Measurements from ENCODE around the gene SLC39A9. TPM values are rescaled to one million over a fixed set of nuclear protein-coding genes. Genes with fewer than 3 reads are reported as not detected.

SLC39A9 gene
- total RNA-seq, 1 experiment from 2014 or later = 39.8 TPM

GRCh38 chr14:69490219-69490918 lies 91.9 kb downstream of the SLC39A9 start:
- Histone ChIP-seq H3K79me2 (ENCODE audit: insufficient read depth, low read length) (no peaks in the 10 kb centered on the region), H4K5ac (ENCODE audit: insufficient read length, low read depth, low read length) (no peak overlapping the region), H3T11ph (ENCODE audit: low read length) (no peak overlapping the region), H3K9me3 (ENCODE audit: control insufficient read depth, low read depth, low read length) (no peaks in the 10 kb centered on the region), H3K14ac (ENCODE audit: insufficient read depth, low read length) (no peak overlapping the region), H2BK5ac (ENCODE audit: insufficient read length, low read length) (no peak overlapping the region), H2BK20ac (ENCODE audit: low read depth, low read length, poor library complexity, severe bottlenecking) (no peak overlapping the region), H3K4ac (ENCODE audit: low read depth, low read length) (no peak overlapping the region), H3K23me2 (ENCODE audit: insufficient read length, low read depth, low read length, poor library complexity, severe bottlenecking) (no peaks in the 10 kb centered on the region), H3K18ac (ENCODE audit: insufficient read length, low read depth, low read length) (no peak overlapping the region), H2BK12ac (ENCODE audit: insufficient read length, low read depth, low read length) (no peak overlapping the region), H3K56ac (ENCODE audit: insufficient read length, low read depth, low read length) (no peak overlapping the region), H3K79me1 (ENCODE audit: insufficient read depth, low read depth, low read length, poor library complexity, severe bottlenecking) (no peaks in the 10 kb centered on the region), H4K8ac (replicated peaks; ENCODE audit: insufficient read length, low read depth, low read length) (no peak overlapping the region), H2BK15ac (ENCODE audit: low read depth, low read length) (no peak overlapping the region), H3K27ac (ENCODE audit: insufficient read length, low read depth, low read length) (no peak overlapping the region), H3K4me1 (ENCODE audit: insufficient read depth, low read length) (no peaks in the 10 kb centered on the region), H4K20me1 (ENCODE audit: control insufficient read depth, insufficient read depth, insufficient read length) (no peaks in the 10 kb centered on the region), H3K27me3 (ENCODE audit: insufficient read depth, low read length) (peaks cover 7% of the 10 kb centered on the region; the same call in 1 of the 2 replicates), H2AFZ (ENCODE audit: low read length) (no peak overlapping the region), H3K4me2 (ENCODE audit: insufficient read depth, insufficient read length, low read length) (no peak overlapping the region), H2AK5ac (ENCODE audit: insufficient read length, low read length) (no peak overlapping the region), H4K91ac (ENCODE audit: insufficient read length, low read depth, low read length) (no peak overlapping the region), H2BK120ac (ENCODE audit: low read depth, low read length, poor library complexity, severe bottlenecking) (no peak overlapping the region), H3K9ac (ENCODE audit: extremely low read depth, insufficient read length, low read length) (no peak overlapping the region), H3K23ac (ENCODE audit: insufficient read length, low read depth, low read length) (no peak overlapping the region)
- peaks cover 50% of the 10 kb centered on the region for H3K27me3 Mint-ChIP-seq (ENCODE audit: low read depth)
- H3K36me3 Mint-ChIP-seq (ENCODE audit: insufficient read depth in 1 of 3, low read depth in 3 of 3) = no peaks in the 10 kb centered on the region; a peak in 1 of 7 replicates
- H3K9me3 Mint-ChIP-seq = no peaks in the 10 kb centered on the region
- TF ChIP-seq CTCF (conservative IDR thresholded peaks at IDR 0.05) = no peak
- no peak overlapping the region for H3K4me3 Mint-ChIP-seq
- peaks cover 9 to 12% of the 10 kb centered on the region in 2 experiments; a peak in 3 of 4 replicates for H3K4me1 Mint-ChIP-seq
- no peak overlapping the region for H3K27ac Mint-ChIP-seq
- DNase-seq = no peak
- no CpG with 5 or more reads among the region's 7 CpGs for WGBS (ENCODE audit: extremely low coverage, insufficient read length, low lambda C conversion rate)
